HFFc6 (cell line): ENCODE results near the gene KIF5B. TPM values are rescaled to one million over a fixed set of nuclear protein-coding genes. Genes with fewer than 3 reads are reported as not detected.

Experiments
- DNase-seq: peaks from one replicate; pipeline ENCODE4 v3.0.0-alpha.2; 2018
- H3K27ac Mint-ChIP-seq: 2 replicates; pipeline ENCODE4 v1.8.0; 2020; ENCODE audit warnings: mild to moderate bottlenecking, mixed read lengths
- H3K27me3 Mint-ChIP-seq: 2 replicates; pipeline ENCODE4 v1.8.0; 2021; ENCODE audit warnings: mild to moderate bottlenecking, moderate library complexity, mixed read lengths; ENCODE audit not compliant: insufficient read depth
- H3K36me3 Mint-ChIP-seq: 2 replicates; pipeline ENCODE4 v1.8.0; 2021; ENCODE audit warnings: low read depth, mixed read lengths
- H3K4me1 Mint-ChIP-seq: 2 replicates; pipeline ENCODE4 v1.8.0; 2020; ENCODE audit warnings: low read depth, mixed read lengths
- H3K4me3 Mint-ChIP-seq: 2 replicates; pipeline ENCODE4 v1.8.0; 2020; ENCODE audit warnings: mild to moderate bottlenecking, moderate library complexity, mixed read lengths
- H3K9me3 Mint-ChIP-seq: 2 replicates; pipeline ENCODE4 v1.8.0; 2020; ENCODE audit warnings: mild to moderate bottlenecking, mixed read lengths
- total RNA-seq, 6 experiments: library from RNA; stranded (reverse); fragmentation: NEBNext Ultra II Directional; extraction: Animal tissue kit (Norgen Biotek cat#: 25700); gene quantifications; 2 replicates in 1 of 6; 3 replicates in 5 of 6; pipeline ENCODE4 v1.2.3, GENCODE V29; 2021
- TF ChIP-seq, protein P1 (sequence below): fragments of 200-600 bp; sonication (generic); IDR thresholded peaks from 2 replicates; pipeline ENCODE4 v1.5.0; 2021; ENCODE audit warnings: antibody characterized with exemption, mild to moderate bottlenecking

KIF5B gene
- total RNA-seq, 6 experiments from 2014 or later = 127 to 142 (median 137) TPM

DNA sequence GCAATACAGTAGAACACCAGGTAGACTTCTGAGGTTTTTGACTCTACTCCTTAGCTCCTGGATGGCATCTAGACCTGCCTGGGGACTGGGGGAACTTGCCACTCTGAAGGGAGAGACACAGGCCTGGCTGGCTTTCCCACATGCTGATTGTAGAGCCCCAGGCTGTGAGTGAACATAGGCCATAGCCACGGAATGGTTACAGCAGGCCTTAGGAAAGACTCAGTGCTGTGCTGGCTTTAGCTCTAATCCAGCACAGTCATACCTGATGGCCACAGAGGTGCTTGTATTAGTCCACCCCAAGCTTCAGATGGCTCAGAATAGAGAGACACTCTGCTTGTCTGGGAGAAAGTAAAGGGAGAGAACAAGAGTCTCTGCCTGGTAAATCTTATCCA is 92.6 kb downstream of the KIF5B start:
- no peak overlapping the region for H3K4me3 Mint-ChIP-seq
- TF ChIP-seq, protein P1, sequence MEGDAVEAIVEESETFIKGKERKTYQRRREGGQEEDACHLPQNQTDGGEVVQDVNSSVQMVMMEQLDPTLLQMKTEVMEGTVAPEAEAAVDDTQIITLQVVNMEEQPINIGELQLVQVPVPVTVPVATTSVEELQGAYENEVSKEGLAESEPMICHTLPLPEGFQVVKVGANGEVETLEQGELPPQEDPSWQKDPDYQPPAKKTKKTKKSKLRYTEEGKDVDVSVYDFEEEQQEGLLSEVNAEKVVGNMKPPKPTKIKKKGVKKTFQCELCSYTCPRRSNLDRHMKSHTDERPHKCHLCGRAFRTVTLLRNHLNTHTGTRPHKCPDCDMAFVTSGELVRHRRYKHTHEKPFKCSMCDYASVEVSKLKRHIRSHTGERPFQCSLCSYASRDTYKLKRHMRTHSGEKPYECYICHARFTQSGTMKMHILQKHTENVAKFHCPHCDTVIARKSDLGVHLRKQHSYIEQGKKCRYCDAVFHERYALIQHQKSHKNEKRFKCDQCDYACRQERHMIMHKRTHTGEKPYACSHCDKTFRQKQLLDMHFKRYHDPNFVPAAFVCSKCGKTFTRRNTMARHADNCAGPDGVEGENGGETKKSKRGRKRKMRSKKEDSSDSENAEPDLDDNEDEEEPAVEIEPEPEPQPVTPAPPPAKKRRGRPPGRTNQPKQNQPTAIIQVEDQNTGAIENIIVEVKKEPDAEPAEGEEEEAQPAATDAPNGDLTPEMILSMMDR = no peak
- peaks cover 56% of the 10 kb centered on the region for H3K4me1 Mint-ChIP-seq
- no peak overlapping the region; the same call in 1 of the 2 replicates for H3K27ac Mint-ChIP-seq
- H3K9me3 Mint-ChIP-seq = no peaks in the 10 kb centered on the region
- no peaks in the 10 kb centered on the region for H3K27me3 Mint-ChIP-seq
- no peak for DNase-seq
- H3K36me3 Mint-ChIP-seq = no peaks in the 10 kb centered on the region

DNA sequence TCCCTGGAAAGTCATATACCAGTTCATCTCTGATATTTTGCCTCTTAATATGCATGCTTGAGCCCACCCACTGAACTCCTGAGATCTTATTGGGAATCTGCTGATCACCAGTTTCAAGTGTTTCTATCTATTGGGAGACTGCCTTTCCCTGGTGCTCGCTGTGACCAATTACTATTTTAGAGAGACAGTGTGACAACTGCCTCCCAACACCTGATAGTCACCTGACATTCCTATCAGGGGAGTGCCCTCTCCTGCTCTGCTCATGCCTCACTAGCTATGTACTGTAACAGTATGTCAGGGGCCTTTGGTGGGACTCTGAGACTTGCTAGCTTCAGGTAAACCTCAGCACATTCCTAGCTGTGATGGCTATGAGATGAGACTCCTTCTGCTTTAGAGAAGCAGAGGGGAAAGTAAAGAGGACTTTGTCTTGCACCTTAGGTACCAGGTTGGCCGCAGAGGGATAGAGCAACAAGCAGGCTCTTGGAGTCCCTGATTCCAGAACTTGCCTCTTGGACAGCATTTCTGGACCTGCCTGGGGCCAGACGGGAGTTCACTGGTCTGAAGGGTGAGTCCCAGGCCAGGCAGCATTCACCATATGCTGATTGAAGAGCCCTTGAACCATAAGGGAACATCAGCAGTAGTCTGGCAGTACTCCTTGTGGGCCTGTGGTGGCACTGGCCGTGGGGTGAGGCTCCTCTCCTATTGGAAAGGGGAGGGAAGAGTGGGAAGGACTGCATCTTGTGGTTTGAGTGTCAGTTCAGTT is 93.2 kb downstream of the KIF5B start:
- Mint-ChIP-seq H3K4me1 (peaks cover 59% of the 10 kb centered on the region), H3K9me3 (no peaks in the 10 kb centered on the region), H3K27me3 (no peaks in the 10 kb centered on the region), H3K4me3 (no peak overlapping the region), H3K27ac (peak overlapping the region; percentile 3; the same call in 1 of the 2 replicates), H3K36me3 (no peaks in the 10 kb centered on the region)
- TF ChIP-seq, protein P1 = no peak
- no peak for DNase-seq

DNA sequence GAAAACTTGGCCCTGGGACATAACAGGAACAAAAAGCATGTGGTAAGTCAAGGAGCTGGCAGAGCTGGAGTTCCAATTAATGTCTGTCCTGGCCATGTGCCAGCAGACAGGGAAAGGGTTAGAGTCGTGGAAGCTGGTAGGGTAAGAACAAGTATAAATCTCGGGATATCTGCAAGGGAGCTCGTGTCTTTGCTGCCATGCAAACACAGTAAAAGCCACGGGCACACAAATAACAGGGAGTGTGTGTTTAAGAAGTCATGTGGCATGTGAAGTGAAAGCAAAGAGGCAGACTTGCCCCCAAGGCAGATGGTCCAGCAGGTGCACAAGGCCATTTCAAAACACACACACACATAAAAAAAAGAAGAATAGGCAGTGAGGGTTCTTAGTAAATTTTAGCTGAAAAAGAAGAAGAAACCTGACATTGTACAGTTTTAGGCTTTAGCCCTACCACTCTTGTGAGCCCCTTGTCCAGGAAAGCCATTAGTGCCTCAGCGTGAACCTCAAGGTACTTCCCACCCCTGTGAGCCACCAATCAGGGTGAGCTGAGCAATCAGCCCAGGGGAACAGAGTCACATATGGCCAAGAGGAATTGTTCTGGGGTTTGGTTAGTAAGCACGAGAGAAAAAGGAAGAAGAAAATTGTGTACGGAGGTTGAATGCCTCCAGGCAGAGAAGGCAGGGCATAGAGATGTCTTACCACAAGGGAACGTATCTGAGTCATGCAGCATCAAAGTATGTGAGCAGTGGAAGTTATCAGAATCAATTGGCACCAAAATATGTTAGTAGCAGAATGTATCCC is 94.7 kb downstream of the KIF5B start:
- peak; percentile 93 for DNase-seq
- Mint-ChIP-seq H3K4me1 (peaks cover 59% of the 10 kb centered on the region), H3K36me3 (peaks cover under 1% of the 10 kb centered on the region; the same call in 1 of the 2 replicates), H3K27ac (peak overlapping the region; percentile 82), H3K9me3 (no peaks in the 10 kb centered on the region), H3K27me3 (no peaks in the 10 kb centered on the region), H3K4me3 (peak overlapping the region; percentile 63)
- TF ChIP-seq, protein P1 = no peak

GRCh38 chr10:31959461-31960173 is 96.6 kb downstream of the KIF5B start:
- TF ChIP-seq, protein P1 = no peak
- no peak overlapping the region for H3K4me3 Mint-ChIP-seq
- peaks cover 13% of the 10 kb centered on the region for H3K36me3 Mint-ChIP-seq
- H3K27ac Mint-ChIP-seq = no peak overlapping the region
- no peak for DNase-seq
- H3K4me1 Mint-ChIP-seq = peaks cover 65% of the 10 kb centered on the region
- peaks cover 8% of the 10 kb centered on the region for H3K9me3 Mint-ChIP-seq
- no peaks in the 10 kb centered on the region for H3K27me3 Mint-ChIP-seq

Other genes starting within 250 kb of the KIF5B start
- gene ARHGAP12, start 127.6 kb downstream of the KIF5B start, total RNA-seq = 10 to 100 TPM; 16.0 to 18.9 (median 17.9) TPM